Osteoblast (primary cell): ENCODE measurements around the gene FAXC. TPM values are rescaled to one million over a fixed set of nuclear protein-coding genes. Genes with fewer than 3 reads are reported as not detected.

ENCODE experiments used
- DNase-seq: peaks from one replicate; pipeline ENCODE4 v3.0.0; 2011; ENCODE audit warnings: low spot score, mixed read lengths; ENCODE audit not compliant: insufficient read length; ENCODE audit errors: missing footprints
- H2AFZ ChIP-seq: 2 replicates; pipeline ENCODE4 v1.6.0; 2011; ENCODE audit warnings: mild to moderate bottlenecking, low read length
- H3K27ac ChIP-seq: 2 replicates; pipeline ENCODE4 v1.5.1; 2011; ENCODE audit warnings: mild to moderate bottlenecking, low read depth, low read length, moderate library complexity
- H3K27me3 ChIP-seq: 2 replicates; pipeline ENCODE4 v1.6.0; 2012; ENCODE audit warnings: mild to moderate bottlenecking, control low read depth, inconsistent platforms, low read length, moderate library complexity; ENCODE audit not compliant: insufficient read depth
- H3K36me3 ChIP-seq: 2 replicates; pipeline ENCODE4 v1.5.1; 2011; ENCODE audit warnings: mild to moderate bottlenecking, low read length, control low read depth, moderate library complexity; ENCODE audit not compliant: insufficient read depth
- H3K4me1 ChIP-seq: 2 replicates; pipeline ENCODE4 v1.5.1; 2011; ENCODE audit warnings: mild to moderate bottlenecking, low read length, control low read depth, moderate library complexity; ENCODE audit not compliant: insufficient read depth
- H3K4me2 ChIP-seq: 2 replicates; pipeline ENCODE4 v1.6.0; 2011; ENCODE audit warnings: mild to moderate bottlenecking, low read length; ENCODE audit not compliant: insufficient read depth
- H3K4me3 ChIP-seq: fragments of 200-600 bp; sonication (generic); 3 replicates; pipeline ENCODE4 v1.5.1; 2012; ENCODE audit warnings: mild to moderate bottlenecking, low read length, inconsistent platforms; ENCODE audit not compliant: insufficient read depth
- H3K79me2 ChIP-seq: 2 replicates; pipeline ENCODE4 v1.6.0; 2012; ENCODE audit warnings: mild to moderate bottlenecking, low read length, control low read depth, inconsistent platforms; ENCODE audit not compliant: insufficient read depth
- H3K9me3 ChIP-seq: 2 replicates; pipeline ENCODE4 v1.5.1; 2011; ENCODE audit warnings: low read depth, low read length, control low read depth
- H4K20me1 ChIP-seq: 2 replicates; pipeline ENCODE4 v1.6.0; 2012; ENCODE audit warnings: mild to moderate bottlenecking, low read length, control low read depth; ENCODE audit not compliant: insufficient read depth
- CTCF ChIP-seq: IDR thresholded peaks from 2 replicates; pipeline ENCODE4 v1.5.1; 2011; ENCODE audit warnings: mild to moderate bottlenecking, low read depth, low read length, moderate library complexity; ENCODE audit errors: extremely low read depth
- total RNA-seq: library from RNA; depleted of rRNA; stranded (reverse); fragments of >200 nt; gene quantifications from 2 replicates; pipeline ENCODE4 v1.2.3, GENCODE V29; 2012

FAXC gene
- total RNA-seq, 1 donor: 1.1 TPM

- H3K9me3 ChIP-seq: no peaks in the 10 kb centered on the region
- H3K4me2 ChIP-seq: no peak overlapping the region
- TF ChIP-seq CTCF: no peak
- no peak overlapping the region for H3K27ac ChIP-seq
- H2AFZ ChIP-seq: no peak overlapping the region
- no peaks in the 10 kb centered on the region for H3K27me3 ChIP-seq
- H3K4me3 ChIP-seq: no peak overlapping the region
- DNase-seq: peak; percentile 67
- H3K36me3 ChIP-seq: no peaks in the 10 kb centered on the region
- no peaks in the 10 kb centered on the region for H3K79me2 ChIP-seq
- H3K4me1 ChIP-seq: no peaks in the 10 kb centered on the region
- no peaks in the 10 kb centered on the region for H4K20me1 ChIP-seq
These were observed 39.9 kb downstream of the FAXC start for GRCh38 chr6:99309557-99309956.

DNA sequence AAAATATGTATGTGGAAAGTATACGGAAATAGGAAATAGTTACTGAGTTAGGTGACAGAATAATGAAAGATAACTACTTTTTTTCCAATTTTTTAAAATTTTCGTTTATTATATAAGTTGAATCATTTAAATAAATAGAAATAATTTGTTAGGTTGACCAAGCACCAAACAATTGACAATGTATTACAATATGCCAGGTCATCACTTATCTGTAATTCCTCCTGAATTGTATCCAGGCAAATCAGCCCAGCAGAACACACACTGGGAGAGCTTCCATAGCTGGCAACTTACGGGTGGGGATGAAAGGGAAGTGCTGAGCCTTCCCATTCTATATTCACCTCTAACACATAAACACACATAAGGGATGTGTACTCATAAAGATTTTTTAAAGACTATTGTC, 40.7 kb downstream of the FAXC start:
- TF ChIP-seq CTCF: no peak
- H3K4me1 ChIP-seq: no peaks in the 10 kb centered on the region
- H3K79me2 ChIP-seq: no peaks in the 10 kb centered on the region
- H3K36me3 ChIP-seq: no peaks in the 10 kb centered on the region
- H3K27ac ChIP-seq: no peak overlapping the region
- no peak overlapping the region for H3K4me2 ChIP-seq
- no peaks in the 10 kb centered on the region for H3K9me3 ChIP-seq
- H3K4me3 ChIP-seq: no peak overlapping the region
- DNase-seq: no peak
- no peaks in the 10 kb centered on the region for H3K27me3 ChIP-seq
- H4K20me1 ChIP-seq: no peaks in the 10 kb centered on the region
- H2AFZ ChIP-seq: no peak overlapping the region

GRCh38 chr6:99307295-99307907, 42.1 kb downstream of the FAXC start:
- H4K20me1 ChIP-seq: no peaks in the 10 kb centered on the region
- H3K27me3 ChIP-seq: no peaks in the 10 kb centered on the region
- no peaks in the 10 kb centered on the region for H3K4me1 ChIP-seq
- no peaks in the 10 kb centered on the region for H3K79me2 ChIP-seq
- no peak overlapping the region for H3K4me3 ChIP-seq
- H3K27ac ChIP-seq: no peak overlapping the region
- no peak overlapping the region for H2AFZ ChIP-seq
- no peak for DNase-seq
- H3K9me3 ChIP-seq: no peaks in the 10 kb centered on the region
- H3K4me2 ChIP-seq: no peak overlapping the region
- TF ChIP-seq CTCF: no peak
- H3K36me3 ChIP-seq: no peaks in the 10 kb centered on the region

GRCh38 chr6:99306341-99306740, 43.1 kb downstream of the FAXC start:
- H3K36me3 ChIP-seq: no peaks in the 10 kb centered on the region
- no peak for TF ChIP-seq CTCF
- H3K4me3 ChIP-seq: no peak overlapping the region
- H3K79me2 ChIP-seq: no peaks in the 10 kb centered on the region
- no peaks in the 10 kb centered on the region for H3K4me1 ChIP-seq
- no peaks in the 10 kb centered on the region for H3K27me3 ChIP-seq
- no peak overlapping the region for H3K4me2 ChIP-seq
- H3K9me3 ChIP-seq: no peaks in the 10 kb centered on the region
- no peak overlapping the region for H3K27ac ChIP-seq
- no peak overlapping the region for H2AFZ ChIP-seq
- no peaks in the 10 kb centered on the region for H4K20me1 ChIP-seq
- no peak for DNase-seq
